GM06990 (cell line): Measurements from ENCODE around the gene ALG14.

Source experiments
- DNase-seq: peaks from one replicate; pipeline ENCODE4 v3.0.0-alpha.2; 2011; ENCODE audit not compliant: insufficient read length; ENCODE audit errors: extremely low read depth
- H3K27me3 ChIP-seq: replicated peaks from 2 replicates; pipeline ENCODE4 v1.6.0; 2011; ENCODE audit warnings: low read length; ENCODE audit not compliant: control insufficient read depth, insufficient read depth
- H3K36me3 ChIP-seq: 2 replicates; pipeline ENCODE4 v1.5.1; 2011; ENCODE audit warnings: low read length; ENCODE audit not compliant: control insufficient read depth, insufficient read depth
- H3K4me3 ChIP-seq: replicated peaks from 2 replicates; pipeline ENCODE4 v1.5.1; 2011; ENCODE audit warnings: low read depth, mild to moderate bottlenecking, control low read depth, low read length
- TF ChIP-seq, protein P1 (sequence below): IDR thresholded peaks from 2 replicates; pipeline ENCODE4 v1.5.1; 2011; ENCODE audit warnings: low read length, control low read depth, mild to moderate bottlenecking, inconsistent platforms; ENCODE audit not compliant: insufficient read depth, poor library complexity, severe bottlenecking

ALG14 gene

DNA sequence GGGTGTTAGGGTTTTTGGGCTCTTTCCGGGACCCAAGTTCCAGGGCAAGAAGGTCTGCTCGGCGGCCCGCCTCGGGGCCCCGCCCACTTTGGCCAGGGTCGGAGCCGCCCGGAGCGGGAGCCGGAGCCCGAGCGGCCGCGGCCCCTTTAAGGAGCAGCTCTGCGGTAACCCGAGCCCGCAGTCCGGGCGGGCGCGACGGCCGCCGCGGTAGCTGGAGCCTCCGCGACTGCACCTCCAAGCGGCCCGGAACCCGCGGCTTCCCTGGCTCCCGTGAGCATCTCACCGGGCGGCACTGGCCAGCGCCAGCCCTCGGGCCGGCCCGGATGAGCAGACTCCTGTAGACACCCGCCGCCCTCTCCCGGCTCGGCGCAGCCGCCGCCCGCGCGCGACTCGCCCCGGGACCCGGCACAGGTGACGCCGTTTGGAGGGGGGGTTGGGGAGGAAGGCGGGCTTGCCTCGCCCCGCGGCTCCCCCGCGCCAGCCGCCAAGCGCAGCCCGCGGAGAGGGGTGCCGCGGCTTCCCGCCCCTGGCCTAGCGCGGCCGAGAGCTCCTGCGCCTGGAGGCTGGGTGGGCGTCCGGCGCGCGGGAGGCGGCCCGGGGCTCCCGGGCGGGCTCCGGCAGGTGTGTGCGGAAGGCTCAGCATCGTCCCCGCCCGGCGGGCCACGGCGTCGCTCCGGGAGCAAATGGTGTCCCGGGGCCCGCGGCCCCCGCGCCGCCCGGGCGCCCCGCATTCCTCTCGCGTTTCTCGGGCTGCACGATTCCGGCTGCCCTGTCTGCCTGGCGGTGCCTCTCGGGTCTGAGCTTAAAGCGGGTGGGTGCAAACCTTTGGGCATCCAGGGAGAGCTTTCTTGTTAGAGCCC is 44.7 kb upstream of the ALG14 start, which contains the start of gene TLCD4:
TLCD4 (plus strand) TSS at position 149 of the 860 bp plus-strand sequence. CDS start 26,547 bp downstream, outside the sequence.
- peak; percentile 34 for DNase-seq
- TF ChIP-seq, protein P1, sequence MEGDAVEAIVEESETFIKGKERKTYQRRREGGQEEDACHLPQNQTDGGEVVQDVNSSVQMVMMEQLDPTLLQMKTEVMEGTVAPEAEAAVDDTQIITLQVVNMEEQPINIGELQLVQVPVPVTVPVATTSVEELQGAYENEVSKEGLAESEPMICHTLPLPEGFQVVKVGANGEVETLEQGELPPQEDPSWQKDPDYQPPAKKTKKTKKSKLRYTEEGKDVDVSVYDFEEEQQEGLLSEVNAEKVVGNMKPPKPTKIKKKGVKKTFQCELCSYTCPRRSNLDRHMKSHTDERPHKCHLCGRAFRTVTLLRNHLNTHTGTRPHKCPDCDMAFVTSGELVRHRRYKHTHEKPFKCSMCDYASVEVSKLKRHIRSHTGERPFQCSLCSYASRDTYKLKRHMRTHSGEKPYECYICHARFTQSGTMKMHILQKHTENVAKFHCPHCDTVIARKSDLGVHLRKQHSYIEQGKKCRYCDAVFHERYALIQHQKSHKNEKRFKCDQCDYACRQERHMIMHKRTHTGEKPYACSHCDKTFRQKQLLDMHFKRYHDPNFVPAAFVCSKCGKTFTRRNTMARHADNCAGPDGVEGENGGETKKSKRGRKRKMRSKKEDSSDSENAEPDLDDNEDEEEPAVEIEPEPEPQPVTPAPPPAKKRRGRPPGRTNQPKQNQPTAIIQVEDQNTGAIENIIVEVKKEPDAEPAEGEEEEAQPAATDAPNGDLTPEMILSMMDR: no peak
- Histone ChIP-seq H3K4me3 (peak within 1 kb of the TSS; percentile 62), H3K27me3 (no peaks in the 10 kb centered on the region; the same call in none of the 2 replicates), H3K36me3 (no peaks in the 10 kb centered on the region)

GRCh38 chr1:95116580-95117206 is 43.9 kb upstream of the ALG14 start:
- TF ChIP-seq, protein P1: peak; percentile 76

DNA sequence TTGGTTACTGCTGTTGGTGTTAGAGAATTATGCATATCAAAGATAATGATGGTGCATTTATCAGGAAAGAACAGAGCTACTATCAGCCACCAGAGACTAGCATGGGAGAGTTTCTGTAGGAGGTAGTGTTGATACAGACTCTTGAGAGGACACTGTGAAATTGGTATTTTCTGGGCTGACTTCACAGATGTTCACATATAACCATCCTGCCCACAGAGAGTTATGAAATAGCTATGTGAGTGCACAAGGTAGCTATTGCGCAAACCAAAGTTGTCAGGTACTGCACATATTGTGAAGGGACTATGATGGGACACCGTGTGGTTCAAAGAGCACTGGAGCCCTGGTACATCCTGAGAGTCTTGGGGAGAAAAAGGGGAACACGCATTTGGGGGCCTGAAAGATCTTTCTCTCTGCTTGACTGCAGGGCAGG is 43.0 kb upstream of the ALG14 start:
- H3K27me3 ChIP-seq: no peaks in the 10 kb centered on the region; the same call in none of the 2 replicates
- H3K36me3 ChIP-seq: no peaks in the 10 kb centered on the region
- DNase-seq: no peak
- no peak overlapping the region for H3K4me3 ChIP-seq
- TF ChIP-seq, protein P1: no peak

More at GRCh38 chr1:95116580-95117206, 43.9 kb upstream of the ALG14 start:
- no peaks in the 10 kb centered on the region for H3K36me3 ChIP-seq
- no peaks in the 10 kb centered on the region; the same call in none of the 2 replicates for H3K27me3 ChIP-seq
- peak; percentile 9 for DNase-seq
- H3K4me3 ChIP-seq: peak overlapping the region; percentile 62

GRCh38 chr1:95113684-95114083 is 40.9 kb upstream of the ALG14 start:
- TF ChIP-seq, protein P1: no peak
- Histone ChIP-seq H3K4me3 (no peak overlapping the region), H3K36me3 (no peaks in the 10 kb centered on the region), H3K27me3 (no peaks in the 10 kb centered on the region; the same call in 1 of the 2 replicates)
- DNase-seq: no peak

- H3K27me3 ChIP-seq: no peaks in the 10 kb centered on the region
- TF ChIP-seq, protein P1: no peak
- H3K4me3 ChIP-seq: no peak overlapping the region
- DNase-seq: no peak
- H3K36me3 ChIP-seq: no peaks in the 10 kb centered on the region
Measured at GRCh38 chr1:95111014-95111413, 38.3 kb upstream of the ALG14 start.
